ENCODE data around the gene PITRM1.

DNA sequence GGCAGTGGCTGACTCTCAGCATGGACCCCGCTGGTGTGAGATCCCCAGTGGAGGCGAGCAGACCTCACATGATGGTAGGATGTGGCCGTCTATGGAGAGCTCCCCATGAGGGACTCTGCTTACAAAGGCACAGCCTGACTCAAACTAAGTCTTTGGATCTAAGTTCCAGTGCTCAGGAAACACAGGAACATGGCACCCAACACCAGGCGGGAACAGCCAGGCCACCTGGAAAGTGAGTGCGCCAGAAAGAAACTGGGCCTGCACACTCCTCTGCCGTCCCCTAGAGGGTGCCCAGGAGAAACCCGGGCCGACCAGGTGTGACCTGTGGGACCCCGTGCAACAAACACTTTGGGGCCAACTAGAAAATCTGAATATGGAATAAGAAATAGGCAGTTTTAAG, 10.0 kb downstream of the PITRM1 start:
- TF ChIP-seq, protein P1, sequence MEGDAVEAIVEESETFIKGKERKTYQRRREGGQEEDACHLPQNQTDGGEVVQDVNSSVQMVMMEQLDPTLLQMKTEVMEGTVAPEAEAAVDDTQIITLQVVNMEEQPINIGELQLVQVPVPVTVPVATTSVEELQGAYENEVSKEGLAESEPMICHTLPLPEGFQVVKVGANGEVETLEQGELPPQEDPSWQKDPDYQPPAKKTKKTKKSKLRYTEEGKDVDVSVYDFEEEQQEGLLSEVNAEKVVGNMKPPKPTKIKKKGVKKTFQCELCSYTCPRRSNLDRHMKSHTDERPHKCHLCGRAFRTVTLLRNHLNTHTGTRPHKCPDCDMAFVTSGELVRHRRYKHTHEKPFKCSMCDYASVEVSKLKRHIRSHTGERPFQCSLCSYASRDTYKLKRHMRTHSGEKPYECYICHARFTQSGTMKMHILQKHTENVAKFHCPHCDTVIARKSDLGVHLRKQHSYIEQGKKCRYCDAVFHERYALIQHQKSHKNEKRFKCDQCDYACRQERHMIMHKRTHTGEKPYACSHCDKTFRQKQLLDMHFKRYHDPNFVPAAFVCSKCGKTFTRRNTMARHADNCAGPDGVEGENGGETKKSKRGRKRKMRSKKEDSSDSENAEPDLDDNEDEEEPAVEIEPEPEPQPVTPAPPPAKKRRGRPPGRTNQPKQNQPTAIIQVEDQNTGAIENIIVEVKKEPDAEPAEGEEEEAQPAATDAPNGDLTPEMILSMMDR (IDR thresholded peaks at IDR 0.05) = no peak
- TF ChIP-seq CHD4 (IDR thresholded peaks at IDR 0.05; ENCODE audit: borderline replicate concordance) = no peak
- TF ChIP-seq, protein P2, sequence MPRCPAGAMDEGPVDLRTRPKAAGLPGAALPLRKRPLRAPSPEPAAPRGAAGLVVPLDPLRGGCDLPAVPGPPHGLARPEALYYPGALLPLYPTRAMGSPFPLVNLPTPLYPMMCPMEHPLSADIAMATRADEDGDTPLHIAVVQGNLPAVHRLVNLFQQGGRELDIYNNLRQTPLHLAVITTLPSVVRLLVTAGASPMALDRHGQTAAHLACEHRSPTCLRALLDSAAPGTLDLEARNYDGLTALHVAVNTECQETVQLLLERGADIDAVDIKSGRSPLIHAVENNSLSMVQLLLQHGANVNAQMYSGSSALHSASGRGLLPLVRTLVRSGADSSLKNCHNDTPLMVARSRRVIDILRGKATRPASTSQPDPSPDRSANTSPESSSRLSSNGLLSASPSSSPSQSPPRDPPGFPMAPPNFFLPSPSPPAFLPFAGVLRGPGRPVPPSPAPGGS (IDR thresholded peaks at IDR 0.05) = no peak
- no peak for TF ChIP-seq CBX2 (IDR thresholded peaks at IDR 0.05; ENCODE audit: borderline replicate concordance, low read depth)
- no peak for TF ChIP-seq KDM1A (IDR thresholded peaks at IDR 0.05; ENCODE audit: low read depth)
- no peak for TF ChIP-seq CHD2 (IDR thresholded peaks at IDR 0.05; ENCODE audit: low read length, partially characterized antibody)
